ENCODE data around the gene AXDND1.

The AXDND1 gene

DNA sequence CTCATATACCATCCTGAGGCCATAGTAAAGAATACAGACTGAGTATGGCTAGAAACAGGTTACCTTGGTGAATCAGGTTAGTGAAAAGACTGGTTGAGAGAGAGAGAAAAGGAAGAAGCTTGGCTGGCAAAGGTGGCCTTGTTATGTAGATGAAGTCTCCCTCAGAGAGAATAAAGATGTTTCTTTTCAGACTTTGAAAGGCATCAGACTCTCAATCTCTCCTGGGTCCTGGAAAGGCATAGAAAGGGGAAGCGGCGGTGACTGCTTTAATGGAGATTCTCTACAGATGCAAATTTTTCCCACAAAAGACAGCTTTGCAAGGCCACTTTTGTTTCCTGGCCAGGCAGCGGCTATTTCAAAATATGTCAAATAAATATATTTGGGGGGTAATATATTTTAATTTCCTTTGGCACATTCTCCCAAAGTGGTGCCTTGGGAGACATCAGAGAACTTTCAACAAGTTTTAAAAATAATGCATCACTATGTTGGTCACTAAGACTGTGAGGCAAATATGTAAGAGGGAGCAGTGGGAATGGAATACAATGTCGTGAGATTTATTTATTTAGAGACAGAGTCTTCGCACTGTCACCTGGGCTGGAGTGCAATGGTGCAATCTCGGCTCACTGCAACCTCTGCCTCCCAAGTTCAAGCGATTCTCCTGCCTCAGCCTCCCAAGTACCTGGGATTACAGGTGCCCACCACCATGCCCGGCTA lies 163.9 kb downstream of the AXDND1 start:
- TF ChIP-seq SUZ12 (IDR thresholded peaks at IDR 0.05; ENCODE audit: extremely low read depth, insufficient read depth, insufficient read length) (no peak), ZNF274 (IDR thresholded peaks at IDR 0.05; ENCODE audit: low read depth, low read length) (no peak), YY1 (IDR thresholded peaks at IDR 0.05; ENCODE audit: insufficient read depth, insufficient read length) (no peak)
- Histone ChIP-seq H3K4me3 (ENCODE audit: insufficient read length, low read depth) (no peak overlapping the region), H3K27me3 (ENCODE audit: insufficient read depth, insufficient read length) (no peaks in the 10 kb centered on the region), H3K4me1 (ENCODE audit: insufficient read depth, insufficient read length) (peaks cover 6% of the 10 kb centered on the region), H3K9me3 (ENCODE audit: insufficient read depth, low read length) (0 out of 2 replicates have a peak, but pooled peaks cover 5% of the 10 kb centered on the region), H3K36me3 (ENCODE audit: insufficient read depth, insufficient read length, low read length) (no peaks in the 10 kb centered on the region), H3K9ac (ENCODE audit: insufficient read length, low read depth) (no peak overlapping the region)
- DNase-seq (ENCODE audit: low read depth, low spot score) = peak; percentile 95

DNA sequence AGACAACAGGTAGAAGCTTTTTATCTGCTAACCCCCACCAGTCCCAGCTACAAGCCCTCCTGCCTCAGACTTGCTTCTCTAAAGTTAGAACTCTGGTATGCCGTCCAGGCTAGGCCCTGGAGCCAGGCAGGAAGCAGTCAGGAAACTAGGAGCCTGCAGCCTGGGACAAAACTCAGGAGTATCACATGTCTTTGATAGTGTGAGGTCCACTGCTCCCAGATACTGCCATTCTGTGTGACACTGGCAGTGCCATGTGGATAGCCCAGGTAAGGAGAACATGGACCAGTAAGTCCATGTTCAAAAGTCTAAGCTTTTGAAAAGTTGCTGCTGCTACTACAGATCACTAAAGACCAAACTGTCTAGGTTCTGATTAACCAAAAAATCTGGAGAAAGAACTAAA lies 164.6 kb downstream of the AXDND1 start:
- H3K36me3 ChIP-seq (ENCODE audit: insufficient read depth, insufficient read length, low read length) = no peaks in the 10 kb centered on the region
- no peaks in the 10 kb centered on the region for H3K27me3 ChIP-seq (ENCODE audit: insufficient read depth, insufficient read length)
- H3K4me3 ChIP-seq (ENCODE audit: insufficient read length, low read depth) = no peak overlapping the region
- H3K9me3 ChIP-seq (ENCODE audit: insufficient read depth, low read length) = 0 out of 2 replicates have a peak, but pooled peaks cover 5% of the 10 kb centered on the region
- no peak overlapping the region for H3K9ac ChIP-seq (ENCODE audit: insufficient read length, low read depth)
- TF ChIP-seq YY1 (IDR thresholded peaks at IDR 0.05; ENCODE audit: insufficient read depth, insufficient read length) = no peak
- no peak for TF ChIP-seq SUZ12 (IDR thresholded peaks at IDR 0.05; ENCODE audit: extremely low read depth, insufficient read depth, insufficient read length)
- TF ChIP-seq ZNF274 (IDR thresholded peaks at IDR 0.05; ENCODE audit: low read depth, low read length) = no peak
- H3K4me1 ChIP-seq (ENCODE audit: insufficient read depth, insufficient read length) = peaks cover 6% of the 10 kb centered on the region
- DNase-seq (ENCODE audit: low read depth, low spot score) = no peak

DNA sequence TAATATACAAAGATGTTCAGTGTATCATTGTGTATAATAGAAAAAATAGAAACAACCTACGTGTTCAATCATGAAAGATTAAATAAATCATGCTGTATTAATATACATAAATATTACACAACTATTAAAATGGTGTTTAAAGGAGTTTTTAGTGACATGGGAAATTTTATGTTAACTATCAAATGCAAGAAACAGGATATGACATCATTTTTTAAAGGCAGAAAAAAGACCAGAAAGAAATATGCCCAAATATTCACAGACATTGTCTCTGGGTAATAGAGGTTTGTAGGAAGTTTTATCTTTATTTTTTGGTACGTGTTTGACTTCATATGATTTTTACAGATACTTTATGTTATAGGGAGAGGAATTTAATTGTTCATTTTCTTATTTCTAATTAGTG lies 176.0 kb downstream of the AXDND1 start:
- H3K36me3 ChIP-seq (ENCODE audit: insufficient read depth, insufficient read length, low read length) = no peaks in the 10 kb centered on the region
- no peaks in the 10 kb centered on the region for H3K27me3 ChIP-seq (ENCODE audit: insufficient read depth, insufficient read length)
- peaks cover 20% of the 10 kb centered on the region for H3K9me3 ChIP-seq (ENCODE audit: insufficient read depth, low read length)
- DNase-seq (ENCODE audit: low read depth, low spot score) = no peak
- H3K4me3 ChIP-seq (ENCODE audit: insufficient read length, low read depth) = no peak overlapping the region
- TF ChIP-seq YY1 (IDR thresholded peaks at IDR 0.05; ENCODE audit: insufficient read depth, insufficient read length) (no peak), ZNF274 (IDR thresholded peaks at IDR 0.05; ENCODE audit: low read depth, low read length) (no peak), SUZ12 (IDR thresholded peaks at IDR 0.05; ENCODE audit: extremely low read depth, insufficient read depth, insufficient read length) (no peak)
- peaks cover 2% of the 10 kb centered on the region for H3K4me1 ChIP-seq (ENCODE audit: insufficient read depth, insufficient read length)
- no peak overlapping the region for H3K9ac ChIP-seq (ENCODE audit: insufficient read length, low read depth)

DNA sequence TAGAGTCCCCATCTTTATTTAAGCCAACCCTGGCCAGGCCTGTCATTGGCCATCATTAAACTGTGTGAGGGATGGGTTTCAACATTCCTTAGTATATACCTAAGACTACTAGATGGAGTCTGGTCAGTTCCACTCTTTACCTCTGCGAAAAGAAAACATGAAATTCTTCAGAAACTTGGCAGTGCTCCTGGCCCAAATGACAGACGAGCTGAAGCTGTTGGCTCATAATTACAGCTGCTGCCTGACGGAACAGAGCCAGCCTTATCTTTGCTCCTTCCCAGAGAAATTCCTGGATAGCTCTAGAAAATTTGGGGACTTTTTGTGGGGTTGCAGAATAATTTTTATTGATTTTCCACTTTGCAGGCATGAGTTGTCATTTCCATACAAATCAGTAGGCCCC lies 179.6 kb downstream of the AXDND1 start:
- Histone ChIP-seq H3K27me3 (ENCODE audit: insufficient read depth, insufficient read length) (no peaks in the 10 kb centered on the region), H3K9me3 (ENCODE audit: insufficient read depth, low read length) (peaks cover 12% of the 10 kb centered on the region), H3K36me3 (ENCODE audit: insufficient read depth, insufficient read length, low read length) (no peaks in the 10 kb centered on the region), H3K4me1 (ENCODE audit: insufficient read depth, insufficient read length) (peaks cover 2% of the 10 kb centered on the region), H3K9ac (ENCODE audit: insufficient read length, low read depth) (no peak overlapping the region), H3K4me3 (ENCODE audit: insufficient read length, low read depth) (no peak overlapping the region)
- TF ChIP-seq ZNF274 (IDR thresholded peaks at IDR 0.05; ENCODE audit: low read depth, low read length) = no peak
- TF ChIP-seq SUZ12 (IDR thresholded peaks at IDR 0.05; ENCODE audit: extremely low read depth, insufficient read depth, insufficient read length) = no peak
- TF ChIP-seq YY1 (IDR thresholded peaks at IDR 0.05; ENCODE audit: insufficient read depth, insufficient read length) = no peak
- DNase-seq (ENCODE audit: low read depth, low spot score) = no peak

DNA sequence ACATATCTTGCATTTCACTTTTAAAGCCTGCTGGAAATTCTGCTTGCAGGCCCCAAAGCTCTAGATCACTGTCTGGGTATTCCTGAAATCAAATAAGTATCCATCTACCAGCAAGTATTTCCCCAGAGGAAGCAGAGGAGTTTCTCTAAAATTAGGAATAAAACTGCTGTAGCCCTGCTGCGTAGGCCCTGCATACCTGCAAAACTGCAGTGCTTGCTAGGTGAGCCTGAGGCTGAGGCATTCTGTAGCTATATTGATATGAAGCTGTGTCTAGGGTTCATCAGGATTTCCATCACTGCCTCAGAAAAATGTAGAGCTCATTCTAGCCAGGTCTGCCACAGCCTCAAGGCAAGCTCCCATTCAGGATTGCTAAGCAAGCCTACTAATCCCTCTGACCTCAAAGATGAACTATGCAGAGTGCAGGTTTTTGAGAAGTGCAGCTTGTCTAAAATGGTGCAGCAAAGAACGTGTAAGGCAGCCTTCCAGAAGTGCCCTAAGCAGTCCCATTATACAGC lies 181.3 kb downstream of the AXDND1 start:
- no peak for DNase-seq (ENCODE audit: low read depth, low spot score)
- H3K4me1 ChIP-seq (ENCODE audit: insufficient read depth, insufficient read length) = peaks cover 2% of the 10 kb centered on the region
- H3K9me3 ChIP-seq (ENCODE audit: insufficient read depth, low read length) = no peaks in the 10 kb centered on the region
- no peak overlapping the region for H3K9ac ChIP-seq (ENCODE audit: insufficient read length, low read depth)
- TF ChIP-seq YY1 (IDR thresholded peaks at IDR 0.05; ENCODE audit: insufficient read depth, insufficient read length) (no peak), ZNF274 (IDR thresholded peaks at IDR 0.05; ENCODE audit: low read depth, low read length) (no peak), SUZ12 (IDR thresholded peaks at IDR 0.05; ENCODE audit: extremely low read depth, insufficient read depth, insufficient read length) (no peak)
- no peak overlapping the region for H3K4me3 ChIP-seq (ENCODE audit: insufficient read length, low read depth)
- no peaks in the 10 kb centered on the region for H3K27me3 ChIP-seq (ENCODE audit: insufficient read depth, insufficient read length)
- H3K36me3 ChIP-seq (ENCODE audit: insufficient read depth, insufficient read length, low read length) = no peaks in the 10 kb centered on the region

DNA sequence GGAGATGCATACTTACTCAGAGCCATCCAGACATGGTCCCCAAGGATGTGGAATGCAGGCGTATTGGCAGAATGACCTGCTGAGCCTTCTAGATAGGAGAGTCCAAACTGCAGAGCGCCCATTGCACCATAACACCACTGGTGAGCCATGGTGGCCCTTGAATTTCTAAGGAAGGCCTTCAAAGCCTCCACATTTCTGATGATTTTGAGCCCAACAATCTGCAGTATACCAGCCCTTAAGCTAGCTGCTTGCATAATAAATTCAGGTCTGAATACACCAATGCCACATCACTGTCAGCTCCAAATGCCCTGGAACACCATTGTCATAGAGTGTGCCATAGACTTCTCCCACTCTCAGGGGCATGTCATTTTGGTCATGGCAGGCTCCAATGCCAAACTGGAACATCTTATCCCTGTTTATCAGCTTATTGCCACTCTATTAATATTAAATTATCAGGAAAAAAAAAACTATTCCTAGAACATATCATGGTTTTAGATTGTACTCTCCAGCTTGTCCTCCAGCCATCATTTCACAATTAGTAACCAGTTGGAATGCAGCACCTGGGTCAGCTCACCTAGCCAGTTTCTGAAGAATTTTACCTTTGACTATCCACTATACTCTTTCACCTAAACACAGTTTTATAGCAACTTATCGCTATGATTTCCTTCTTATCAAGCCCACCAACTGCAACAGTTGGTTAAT lies 183.0 kb downstream of the AXDND1 start:
- no peak overlapping the region for H3K4me3 ChIP-seq (ENCODE audit: insufficient read length, low read depth)

DNA sequence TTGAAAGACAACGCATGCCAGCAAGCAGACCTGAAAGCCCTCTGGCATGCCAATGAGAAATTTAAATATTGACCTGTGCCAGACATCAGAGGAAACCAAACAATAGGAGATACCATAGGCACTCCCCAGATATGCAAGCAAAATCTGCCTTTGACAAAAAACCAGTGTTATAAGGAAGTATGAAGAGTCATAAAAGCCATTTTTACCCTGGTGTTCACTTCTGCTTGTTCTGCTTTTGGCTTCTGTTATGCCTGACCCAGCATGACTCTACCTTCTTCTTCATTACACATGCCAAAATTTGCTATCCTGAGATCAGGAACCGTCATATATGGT lies 183.6 kb downstream of the AXDND1 start:
- TF ChIP-seq YY1 (IDR thresholded peaks at IDR 0.05; ENCODE audit: insufficient read depth, insufficient read length) (no peak), ZNF274 (IDR thresholded peaks at IDR 0.05; ENCODE audit: low read depth, low read length) (no peak), SUZ12 (IDR thresholded peaks at IDR 0.05; ENCODE audit: extremely low read depth, insufficient read depth, insufficient read length) (no peak)
- H3K27me3 ChIP-seq (ENCODE audit: insufficient read depth, insufficient read length) = no peaks in the 10 kb centered on the region
- no peaks in the 10 kb centered on the region for H3K9me3 ChIP-seq (ENCODE audit: insufficient read depth, low read length)
- H3K4me3 ChIP-seq (ENCODE audit: insufficient read length, low read depth) = no peak overlapping the region
- no peak for DNase-seq (ENCODE audit: low read depth, low spot score)
- H3K36me3 ChIP-seq (ENCODE audit: insufficient read depth, insufficient read length, low read length) = no peaks in the 10 kb centered on the region
- peaks cover 2% of the 10 kb centered on the region for H3K4me1 ChIP-seq (ENCODE audit: insufficient read depth, insufficient read length)
- H3K9ac ChIP-seq (ENCODE audit: insufficient read length, low read depth) = no peak overlapping the region

More for the DNA sequence above, 183.0 kb downstream of the AXDND1 start:
- no peak for TF ChIP-seq SUZ12 (IDR thresholded peaks at IDR 0.05; ENCODE audit: extremely low read depth, insufficient read depth, insufficient read length)
- no peak for TF ChIP-seq ZNF274 (IDR thresholded peaks at IDR 0.05; ENCODE audit: low read depth, low read length)
- no peak for TF ChIP-seq YY1 (IDR thresholded peaks at IDR 0.05; ENCODE audit: insufficient read depth, insufficient read length)
- H3K27me3 ChIP-seq (ENCODE audit: insufficient read depth, insufficient read length) = no peaks in the 10 kb centered on the region
- peaks cover 2% of the 10 kb centered on the region for H3K4me1 ChIP-seq (ENCODE audit: insufficient read depth, insufficient read length)
- DNase-seq (ENCODE audit: low read depth, low spot score) = no peak
- H3K9me3 ChIP-seq (ENCODE audit: insufficient read depth, low read length) = no peaks in the 10 kb centered on the region
- H3K9ac ChIP-seq (ENCODE audit: insufficient read length, low read depth) = no peak overlapping the region
- H3K36me3 ChIP-seq (ENCODE audit: insufficient read depth, insufficient read length, low read length) = no peaks in the 10 kb centered on the region

Data from NT2/D1 (cell line).